Raji (cell line): Measurements from ENCODE around the gene PTPRN2.

Experiments
- POLR2A ChIP-seq: IDR thresholded peaks from 2 replicates; pipeline ENCODE4 v1.6.1; 2011; ENCODE audit warnings: low read depth, low read length, control low read depth; ENCODE audit not compliant: insufficient read depth

Gene PTPRN2

GRCh38 chr7:157538321-157538720, 1049.3 kb downstream of the PTPRN2 start:
- no peak for TF ChIP-seq POLR2A

GRCh38 chr7:157537056-157537455, 1050.6 kb downstream of the PTPRN2 start:
- no peak for TF ChIP-seq POLR2A

- TF ChIP-seq POLR2A = no peak
These were observed 1055.6 kb downstream of the PTPRN2 start for GRCh38 chr7:157532068-157532467.

GRCh38 chr7:157529768-157530560, 1057.7 kb downstream of the PTPRN2 start:
- no peak for TF ChIP-seq POLR2A

GRCh38 chr7:157528785-157529341, 1058.8 kb downstream of the PTPRN2 start:
- TF ChIP-seq POLR2A = no peak

GRCh38 chr7:157527686-157528085, 1059.9 kb downstream of the PTPRN2 start:
- TF ChIP-seq POLR2A = no peak

- TF ChIP-seq POLR2A = no peak
These were observed 1060.5 kb downstream of the PTPRN2 start for GRCh38 chr7:157526913-157527634.

- no peak for TF ChIP-seq POLR2A
These were observed 1061.4 kb downstream of the PTPRN2 start for GRCh38 chr7:157526005-157526912.

GRCh38 chr7:157525491-157525915, 1062.1 kb downstream of the PTPRN2 start:
- no peak for TF ChIP-seq POLR2A

GRCh38 chr7:157524731-157525130, 1062.9 kb downstream of the PTPRN2 start:
- TF ChIP-seq POLR2A = no peak

GRCh38 chr7:157523766-157524421, 1063.7 kb downstream of the PTPRN2 start:
- no peak for TF ChIP-seq POLR2A

GRCh38 chr7:157523371-157523765, 1064.3 kb downstream of the PTPRN2 start:
- TF ChIP-seq POLR2A = no peak

GRCh38 chr7:157522954-157523353, 1064.7 kb downstream of the PTPRN2 start:
- TF ChIP-seq POLR2A = no peak

- TF ChIP-seq POLR2A = no peak
These were observed 1065.4 kb downstream of the PTPRN2 start for GRCh38 chr7:157522189-157522588.

GRCh38 chr7:157521752-157522151, 1065.9 kb downstream of the PTPRN2 start:
- no peak for TF ChIP-seq POLR2A
